GM23338 (cell line): ENCODE data around the gene PHGDH. TPM values are rescaled to one million over a fixed set of nuclear protein-coding genes. Genes with fewer than 3 reads are reported as not detected.
A peak's percentile ranks its signal among the peaks of the same experiment; 100 is the strongest.
"Not testable (repeated sequence)": the region's sequence is repeated elsewhere in the genome, so short reads cannot be mapped to it uniquely, and the experiment has no call there.

Experiments
- ATAC-seq: fragments of 200-7000 bp; cut with Tn5 transposase; 3 replicates; pipeline ENCODE4 v1.9.1; 2020
- DNase-seq: peaks from one replicate; pipeline ENCODE4 v3.0.0-alpha.2; 2015; ENCODE audit warnings: low spot score
- H2AFZ ChIP-seq: fragments of 200-600 bp; sonication (generic); 2 replicates; pipeline ENCODE4 v1.8.0; 2016; ENCODE audit warnings: antibody characterized with exemption, mild to moderate bottlenecking, moderate library complexity
- H3F3A ChIP-seq: fragments of 200-600 bp; sonication (generic); replicated peaks from 2 replicates; pipeline ENCODE4 v1.8.0; 2017; ENCODE audit warnings: antibody characterized with exemption, mixed run types, low read depth
- H3K27ac ChIP-seq: fragments of 200-600 bp; sonication (generic); 2 replicates; pipeline ENCODE4 v1.6.1; 2016; ENCODE audit warnings: low read depth
- H3K27me3 ChIP-seq: fragments of 200-600 bp; sonication (generic); 2 replicates; pipeline ENCODE4 v1.8.0; 2016; ENCODE audit warnings: mild to moderate bottlenecking, mixed run types, moderate library complexity; ENCODE audit not compliant: insufficient read depth
- H3K36me3 ChIP-seq: fragments of 200-600 bp; sonication (generic); 2 replicates; pipeline ENCODE4 v1.8.0; 2016; ENCODE audit warnings: mild to moderate bottlenecking; ENCODE audit not compliant: insufficient read depth
- H3K4me1 ChIP-seq: fragments of 200-600 bp; sonication (generic); 2 replicates; pipeline ENCODE4 v1.8.0; 2016; ENCODE audit warnings: mild to moderate bottlenecking, moderate library complexity; ENCODE audit not compliant: insufficient read depth
- H3K4me2 ChIP-seq: fragments of 200-600 bp; sonication (generic); 2 replicates; pipeline ENCODE4 v1.7.1; 2017; ENCODE audit warnings: mixed run types
- H3K4me3 ChIP-seq: fragments of 200-600 bp; sonication (generic); 2 replicates; pipeline ENCODE4 v1.6.1; 2016; ENCODE audit warnings: mixed run types
- H3K79me2 ChIP-seq: fragments of 200-600 bp; sonication (generic); replicated peaks from 2 replicates; pipeline ENCODE4 v1.8.0; 2017; ENCODE audit warnings: mild to moderate bottlenecking; ENCODE audit not compliant: insufficient read depth
- H3K9me2 ChIP-seq: fragments of 200-600 bp; sonication (generic); 2 replicates; pipeline ENCODE4 v1.8.0; 2017; ENCODE audit not compliant: insufficient read depth
- H4K20me1 ChIP-seq: fragments of 200-600 bp; sonication (generic); replicated peaks from 2 replicates; pipeline ENCODE4 v1.8.0; 2017; ENCODE audit warnings: mild to moderate bottlenecking; ENCODE audit not compliant: insufficient read depth
- H3K27ac Mint-ChIP-seq: 2 replicates; pipeline ENCODE4 v1.8.0; 2020; ENCODE audit warnings: inconsistent platforms, mild to moderate bottlenecking, moderate library complexity, mixed read lengths
- H3K27me3 Mint-ChIP-seq: 3 replicates; pipeline ENCODE4 v1.8.0; 2022; ENCODE audit warnings: low read depth, mild to moderate bottlenecking, moderate library complexity, mixed read lengths, inconsistent platforms; ENCODE audit not compliant: insufficient read depth, poor library complexity
- H3K36me3 Mint-ChIP-seq: 3 replicates; pipeline ENCODE4 v1.8.0; 2021; ENCODE audit warnings: low read depth, mild to moderate bottlenecking, inconsistent platforms, moderate library complexity, mixed read lengths
- H3K4me1 Mint-ChIP-seq: 3 replicates; pipeline ENCODE4 v1.8.0; 2020; ENCODE audit warnings: mild to moderate bottlenecking, inconsistent platforms, mixed read lengths
- H3K4me3 Mint-ChIP-seq: 3 replicates; pipeline ENCODE4 v1.8.0; 2021; ENCODE audit warnings: moderate library complexity, mild to moderate bottlenecking, inconsistent platforms, mixed read lengths
- H3K9me3 Mint-ChIP-seq: 3 replicates; pipeline ENCODE4 v1.8.0; 2020; ENCODE audit warnings: moderate library complexity, mild to moderate bottlenecking, inconsistent platforms, mixed read lengths
- CREB1 ChIP-seq: fragments of 250-450 bp; sonication (Bioruptor Pico); IDR thresholded peaks from 2 replicates; pipeline ENCODE4 v1.5.0; 2020; ENCODE audit warnings: low read depth, mild to moderate bottlenecking, moderate library complexity
- EZH2phosphoT487 ChIP-seq: fragments of 200-600 bp; sonication (generic); IDR thresholded peaks from one replicate; pipeline ENCODE4 v1.8.1; 2018; ENCODE audit warnings: antibody characterized with exemption; ENCODE audit not compliant: unreplicated experiment
- JUNB ChIP-seq: IDR thresholded peaks from one replicate; pipeline ENCODE4 v1.6.1; 2016; ENCODE audit warnings: antibody characterized with exemption; ENCODE audit not compliant: unreplicated experiment
- POLR2AphosphoS5 ChIP-seq: IDR thresholded peaks from 2 replicates; pipeline ENCODE4 v1.6.1; 2016; ENCODE audit warnings: antibody characterized with exemption, low read depth
- STAT1 ChIP-seq: IDR thresholded peaks from one replicate; pipeline ENCODE4 v1.6.1; 2016; ENCODE audit warnings: antibody characterized with exemption; ENCODE audit not compliant: unreplicated experiment
- ZNF462 ChIP-seq: fragments of 250-450 bp; sonication (Bioruptor Pico); IDR thresholded peaks from 2 replicates; pipeline ENCODE4 v1.5.0; 2020; ENCODE audit warnings: mild to moderate bottlenecking, moderate library complexity
- polyA plus RNA-seq: library from polyadenylated mRNA; unstranded; fragments of >200 nt; fragmentation: Nextera tagmentation; extraction: Ambion mirVana; gene quantifications from 2 replicates; pipeline ENCODE4 v1.2.1, GENCODE V29; 2016
- total RNA-seq: library from RNA; depleted of rRNA; stranded (reverse); fragments of >200 nt; shearing (Covaris generic); gene quantifications from 2 replicates; pipeline ENCODE4 v1.2.3, GENCODE V29; 2014

Gene PHGDH
- total and polyA plus RNA-seq, 2 experiments from 2014 or later = 612 to 885 TPM

- no peak for TF ChIP-seq ZNF462
- no peak for TF ChIP-seq POLR2AphosphoS5
- no peak for TF ChIP-seq EZH2phosphoT487
- TF ChIP-seq CREB1 (CRISPR knock-in tag) = no peak
- TF ChIP-seq STAT1 = no peak
- no peak for TF ChIP-seq JUNB
These were observed 7.9 kb upstream of the PHGDH start (continued) for GRCh38 chr1:119703666-119704450.

GRCh38 chr1:119706599-119706998 is 5.1 kb upstream of the PHGDH start:
- H4K20me1 ChIP-seq, H3K9me2 ChIP-seq, H3K79me2 ChIP-seq, H3K4me3 ChIP-seq, H3K36me3 ChIP-seq, H3K27me3 ChIP-seq, DNase-seq, H3K27ac Mint-ChIP-seq, H2AFZ ChIP-seq, H3F3A ChIP-seq, H3K27ac ChIP-seq, H3K4me2 ChIP-seq, H3K27me3 Mint-ChIP-seq, H3K4me3 Mint-ChIP-seq, ATAC-seq: not testable (repeated sequence)
- H3K4me1 ChIP-seq = peaks cover 16% of the 10 kb centered on the region
- peaks cover 13% of the 10 kb centered on the region for H3K36me3 Mint-ChIP-seq
- peaks cover 16% of the 10 kb centered on the region for H3K9me3 Mint-ChIP-seq
- peaks cover 19% of the 10 kb centered on the region for H3K4me1 Mint-ChIP-seq

GRCh38 chr1:119711356-119711803 is 354 bp upstream of the PHGDH start:
- peaks cover 44% of the 10 kb centered on the region for H3K36me3 Mint-ChIP-seq
- not testable (repeated sequence) for H3K9me3 Mint-ChIP-seq, H3F3A ChIP-seq, DNase-seq, H3K27ac ChIP-seq, H3K27me3 ChIP-seq, ATAC-seq, H3K36me3 ChIP-seq, H2AFZ ChIP-seq, H3K9me2 ChIP-seq
- peak overlapping the region; percentile 98 for H3K4me3 ChIP-seq
- peak overlapping the region; percentile 100 for H3K27ac Mint-ChIP-seq
- H3K4me1 ChIP-seq = peaks cover 42% of the 10 kb centered on the region
- H3K27me3 Mint-ChIP-seq = peaks cover 23% of the 10 kb centered on the region
- peaks cover 44% of the 10 kb centered on the region for H3K4me1 Mint-ChIP-seq
- H3K4me2 ChIP-seq = peak overlapping the region; percentile 94; the same call in 1 of the 2 replicates
- H4K20me1 ChIP-seq = peaks cover 27% of the 10 kb centered on the region
- H3K79me2 ChIP-seq = peaks cover 45% of the 10 kb centered on the region
- peak overlapping the region; percentile 99 for H3K4me3 Mint-ChIP-seq
